ENCODE results near the gene JAKMIP2.

- TF ChIP-seq POLR2AphosphoS5 (IDR thresholded peaks at IDR 0.05; ENCODE audit: borderline replicate concordance, low read depth, low read length), result no peak
- no peak for TF ChIP-seq EZH2 (IDR thresholded peaks at IDR 0.05)
- no peak for TF ChIP-seq FOXP2 (optimal IDR thresholded peaks at IDR 0.05; ENCODE audit: control extremely low read depth, extremely low read length, insufficient read depth)
Measured at GRCh38 chr5:147564124-147564486, 218.4 kb downstream of the JAKMIP2 start.

Data from SK-N-MC (cell line).